Measurements from ENCODE around the gene RERE. TPM values are rescaled to one million over a fixed set of nuclear protein-coding genes. Genes with fewer than 3 reads are reported as not detected.

RERE gene
- total and polyA plus RNA-seq, 12 donors = 46.5 to 163 (median 139) TPM

GRCh38 chr1:8388732-8389562 lies 428.5 kb downstream of the RERE start:
- Histone ChIP-seq H3K36me3 (peaks cover 0 to 46% (median 11%) of the 10 kb centered on the region in 9 donors), H3K4me1 (peaks cover 0 to 93% (median 81%) of the 10 kb centered on the region in 9 donors), H3K4me3 (no peak overlapping the region), H3K9me3 (no peaks in the 10 kb centered on the region), H3K27ac (peak overlapping the region in 1 of 10 donors; percentile 12), H3K27me3 (no peaks in the 10 kb centered on the region)
- intact Hi-C loops (cut with DNase I) = no loop called here
- ATAC-seq = no peak
- WGBS, 2 donors = 81 to 87% methylated on average over 12 of the region's 12 CpGs
- no peak for DNase-seq
- TF ChIP-seq CTCF (IDR thresholded peaks at IDR 0.05) = no peak

GRCh38 chr1:8386247-8386646 lies 431.2 kb downstream of the RERE start:
- TF ChIP-seq CTCF (IDR thresholded peaks at IDR 0.05) = no peak
- ATAC-seq (no peak), DNase-seq (no peak)
- Histone ChIP-seq H3K36me3 (peaks cover 0 to 33% (median 0%) of the 10 kb centered on the region in 9 donors), H3K4me3 (no peak overlapping the region), H3K27ac (no peak overlapping the region), H3K9me3 (no peaks in the 10 kb centered on the region), H3K27me3 (no peaks in the 10 kb centered on the region), H3K4me1 (peaks cover 5 to 96% (median 84%) of the 10 kb centered on the region in 9 donors)
- intact Hi-C loops (cut with DNase I) = no loop called here

GRCh38 chr1:8384577-8384976 lies 432.9 kb downstream of the RERE start:
- peak in 5 of 8 donors; percentile 33 to 43 (median 38) for ATAC-seq
- no peak for DNase-seq
- H3K27me3 ChIP-seq = no peaks in the 10 kb centered on the region
- no peaks in the 10 kb centered on the region for H3K9me3 ChIP-seq
- no peak for TF ChIP-seq CTCF (IDR thresholded peaks at IDR 0.05)
- H3K4me3 ChIP-seq = no peak overlapping the region
- H3K36me3 ChIP-seq = peaks cover 0 to 41% (median 0%) of the 10 kb centered on the region in 9 donors
- 52 to 64% methylated on average over 2 of the region's 2 CpGs for whole genome bisulfite sequencing, 2 donors
- H3K27ac ChIP-seq = peak overlapping the region in 7 of 10 donors; percentile 0 to 81 (median 37)
- intact Hi-C loops (cut with DNase I) = no loop called here
- peaks cover 15 to 96% (median 84%) of the 10 kb centered on the region in 9 donors for H3K4me1 ChIP-seq

- no peak overlapping the region for H3K4me3 ChIP-seq
- intact Hi-C loops (cut with DNase I) = no loop called here
- peak overlapping the region in 7 of 10 donors; percentile 0 to 81 (median 35) for H3K27ac ChIP-seq
- H3K9me3 ChIP-seq = no peaks in the 10 kb centered on the region
- TF ChIP-seq CTCF (IDR thresholded peaks at IDR 0.05) = no peak
- H3K4me1 ChIP-seq = peaks cover 20 to 96% (median 86%) of the 10 kb centered on the region in 9 donors
- 58 to 63% methylated on average over 6 of the region's 6 CpGs for WGBS, 2 donors
- no peak for DNase-seq
- no peaks in the 10 kb centered on the region for H3K27me3 ChIP-seq
- peak in 5 of 8 donors; percentile 9 to 34 (median 19) for ATAC-seq
- peaks cover 0 to 40% (median 0%) of the 10 kb centered on the region in 9 donors for H3K36me3 ChIP-seq
Observed at GRCh38 chr1:8384088-8384487, 433.4 kb downstream of the RERE start.
